Measurements from ENCODE around the gene NRG3.

The NRG3 gene

GRCh38 chr10:82742478-82742877 is 867.5 kb downstream of the NRG3 start:
- DNase-seq: no peak

GRCh38 chr10:82742898-82743297 is 867.9 kb downstream of the NRG3 start:
- no peak for DNase-seq

- DNase-seq: no peak
Observed at GRCh38 chr10:82750538-82750937, 875.5 kb downstream of the NRG3 start.

DNA sequence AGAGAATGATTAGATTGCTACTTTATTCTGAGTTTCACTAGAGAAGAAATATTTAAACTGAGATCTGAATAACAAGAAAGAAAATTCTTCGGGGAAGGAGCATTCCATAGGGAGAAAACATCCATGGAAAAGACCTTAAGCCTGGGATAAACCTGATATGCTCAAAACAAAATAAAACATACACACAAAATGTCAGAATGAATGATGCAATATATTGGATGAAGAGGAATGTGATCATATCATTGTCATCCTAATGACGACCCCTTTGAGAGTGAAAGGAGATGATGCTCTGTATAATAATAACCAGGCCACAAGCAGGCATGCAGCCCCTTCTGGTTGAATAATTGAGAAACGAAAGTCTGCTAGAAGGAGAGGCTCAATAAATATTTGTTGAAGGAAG is 882.4 kb downstream of the NRG3 start:
- no peak for DNase-seq

DNA sequence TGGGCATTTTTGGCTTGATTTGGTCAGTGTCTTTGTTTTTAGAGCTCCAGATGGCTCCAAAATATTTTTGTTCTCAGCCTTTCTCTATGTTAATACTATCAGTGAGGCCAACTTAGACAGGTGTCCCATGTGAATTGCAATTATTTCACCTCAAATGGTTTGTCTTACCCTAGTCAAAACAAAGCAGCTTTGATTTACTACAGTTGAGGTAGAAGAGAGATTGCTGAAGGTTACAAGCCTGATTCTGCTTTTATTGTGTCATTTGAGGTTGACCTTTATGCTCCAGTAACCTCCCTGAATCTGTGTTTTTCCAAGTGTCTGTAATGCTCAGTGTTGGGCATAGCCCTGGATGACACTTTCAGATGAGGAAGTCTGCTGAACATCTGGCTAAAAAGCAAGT is 882.9 kb downstream of the NRG3 start:
- DNase-seq: no peak

DNA sequence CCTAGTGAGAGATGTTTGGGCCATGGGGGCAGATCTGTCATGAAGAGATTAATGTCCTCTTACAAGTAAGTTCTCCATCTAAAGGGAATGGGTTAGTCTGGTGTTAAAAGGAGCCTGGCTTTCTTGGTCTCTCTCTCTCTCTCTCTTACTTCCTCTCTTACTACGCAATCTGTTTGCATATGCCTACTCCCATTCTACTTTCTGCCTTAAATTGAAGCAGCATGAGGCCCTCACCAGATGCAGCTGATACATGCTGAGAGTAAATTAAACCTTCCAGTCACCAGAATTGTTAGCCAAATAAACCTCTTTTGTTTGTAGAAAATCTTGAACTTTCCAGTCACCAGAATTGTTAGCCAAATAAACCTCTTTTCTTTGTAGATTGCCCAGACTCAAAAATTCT is 884.1 kb downstream of the NRG3 start:
- DNase-seq: no peak

DNA sequence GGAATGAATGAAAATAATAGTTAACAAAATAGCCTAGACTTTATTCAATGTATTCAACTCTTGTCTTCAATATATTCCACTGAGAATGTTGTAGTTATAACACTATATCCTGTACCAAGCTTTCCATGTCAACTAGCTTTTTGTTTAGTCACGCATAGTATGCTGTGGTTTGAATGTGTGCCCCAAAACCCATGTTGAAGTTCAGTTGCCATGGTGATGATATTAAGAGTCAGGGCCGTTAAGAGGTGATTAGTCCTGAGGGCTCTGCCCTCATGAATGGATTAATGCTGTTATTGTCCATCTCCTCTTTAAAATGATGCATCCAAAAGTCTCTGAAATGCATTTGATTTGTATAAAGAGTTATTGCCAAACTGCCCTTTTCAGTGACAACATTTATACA is 887.6 kb downstream of the NRG3 start:
- DNase-seq: no peak

DNA sequence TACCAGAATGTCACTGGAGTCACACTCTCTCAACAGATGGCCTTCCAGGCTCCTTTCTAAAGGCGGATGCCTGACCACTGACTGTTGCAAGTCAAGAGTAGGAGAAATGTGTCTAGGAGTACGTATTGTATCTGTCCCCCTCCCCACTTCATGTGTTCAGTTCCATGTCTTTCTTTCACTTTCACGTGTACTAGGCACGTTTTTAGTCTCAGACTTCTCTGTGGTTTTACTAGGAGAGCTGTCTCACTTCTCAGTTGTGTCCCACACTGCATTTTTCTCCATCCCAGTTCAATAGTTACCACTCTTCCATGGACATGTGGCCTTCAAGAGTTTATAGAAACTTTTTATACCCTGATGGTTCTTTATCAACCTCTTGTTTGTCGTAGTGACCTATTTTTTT is 893.0 kb downstream of the NRG3 start:
- no peak for DNase-seq

DNA sequence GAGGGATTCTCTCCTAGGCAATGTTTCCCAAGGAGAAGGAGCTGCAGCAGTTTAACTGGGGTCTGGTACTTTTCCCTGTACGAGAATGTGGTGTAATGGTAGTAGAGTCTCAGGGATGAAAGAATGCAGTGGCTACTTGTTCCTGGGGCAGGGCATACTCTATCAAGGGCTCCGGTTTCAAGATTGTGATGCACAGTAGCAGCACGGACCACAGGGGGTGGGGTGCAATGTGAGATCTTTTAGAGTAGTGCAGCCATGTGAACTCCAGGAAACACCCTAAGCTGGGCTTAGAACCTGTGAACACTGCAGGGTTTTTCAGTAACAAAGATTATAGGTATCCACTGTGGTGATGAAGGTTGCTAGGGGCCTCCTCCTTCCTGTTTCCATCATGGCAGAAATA is 903.9 kb downstream of the NRG3 start:
- DNase-seq: no peak

DNA sequence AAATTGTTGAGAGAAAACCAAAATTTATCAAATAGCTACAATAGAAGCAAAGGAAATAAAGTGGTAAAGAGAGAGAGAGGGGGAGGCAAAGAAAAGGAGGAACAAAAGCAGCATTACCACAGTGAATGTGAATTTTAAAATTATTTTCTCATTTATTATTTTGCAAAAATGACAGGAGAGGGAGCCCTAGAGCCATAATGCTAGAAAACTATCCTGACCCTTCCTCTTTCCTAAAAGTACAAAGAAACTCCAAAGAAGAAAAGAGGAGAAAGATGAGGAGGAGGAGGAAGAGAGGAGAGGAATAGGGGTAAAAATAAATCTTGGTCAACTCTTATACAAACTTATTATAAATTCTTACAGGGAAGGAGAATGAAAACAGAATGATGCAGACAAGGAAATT is 921.5 kb downstream of the NRG3 start:
- DNase-seq: no peak

GRCh38 chr10:82801289-82801688 is 926.3 kb downstream of the NRG3 start:
- DNase-seq: no peak

DNA sequence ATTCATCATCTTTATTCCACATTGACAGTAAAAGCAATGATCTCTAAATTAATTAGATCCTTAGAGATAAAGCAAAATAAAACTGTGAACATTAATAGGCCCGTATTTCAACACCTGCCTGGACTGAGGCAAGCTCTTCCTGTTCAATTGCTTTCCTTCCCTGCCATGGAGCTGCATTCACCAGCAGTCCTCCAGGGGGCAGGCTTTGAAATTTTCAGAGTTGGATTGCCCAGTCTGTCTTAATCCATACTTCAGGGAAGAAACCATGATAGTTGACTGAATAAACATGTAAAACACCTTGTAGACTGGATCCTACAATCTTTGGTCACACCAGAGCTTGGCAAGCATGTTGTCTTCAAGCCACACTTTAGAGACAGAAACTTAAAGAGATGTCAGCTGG is 936.6 kb downstream of the NRG3 start:
- DNase-seq: no peak

DNA sequence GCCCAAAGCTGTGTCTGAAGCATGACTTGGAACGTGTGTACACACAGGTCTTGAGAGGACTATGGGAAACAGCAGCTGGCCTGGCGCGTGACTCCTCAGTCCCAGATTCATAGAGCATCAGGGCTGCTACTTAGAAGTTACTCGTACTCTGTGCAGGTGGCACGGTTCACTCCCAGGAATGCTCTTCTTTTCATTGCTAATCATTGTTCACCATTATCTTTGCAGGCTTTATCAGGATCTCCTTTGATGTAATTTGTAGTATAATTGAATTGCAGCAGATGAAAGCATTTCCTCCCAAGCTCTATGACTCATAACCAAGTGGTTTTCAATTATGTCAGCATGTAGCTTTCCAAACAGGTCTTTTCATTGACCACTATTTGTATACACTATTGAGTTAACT is 938.9 kb downstream of the NRG3 start:
- DNase-seq: no peak

- no peak for DNase-seq
Observed at GRCh38 chr10:82814635-82815034, 939.6 kb downstream of the NRG3 start.

DNA sequence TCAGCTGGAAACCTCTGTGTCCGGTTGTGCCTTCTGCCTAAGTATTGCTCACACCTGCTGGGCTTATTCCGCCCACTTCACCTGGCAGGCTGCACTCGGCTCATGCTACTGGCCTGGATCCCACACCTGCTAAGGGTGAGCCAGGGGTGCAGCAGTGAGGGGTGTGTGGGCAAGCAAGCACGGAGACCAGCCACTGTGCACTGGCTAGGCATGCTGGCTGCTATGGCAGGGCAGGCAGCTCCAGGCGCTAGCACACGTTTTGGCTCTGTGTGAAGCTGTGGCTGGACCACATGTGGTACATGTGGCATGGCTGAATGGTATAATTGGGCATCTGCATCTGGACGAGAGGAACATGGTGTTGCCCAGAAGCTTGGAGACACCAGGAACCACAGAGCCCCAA is 940.7 kb downstream of the NRG3 start:
- DNase-seq: no peak

- no peak for DNase-seq
Observed at GRCh38 chr10:82817676-82818422, 942.9 kb downstream of the NRG3 start.

DNA sequence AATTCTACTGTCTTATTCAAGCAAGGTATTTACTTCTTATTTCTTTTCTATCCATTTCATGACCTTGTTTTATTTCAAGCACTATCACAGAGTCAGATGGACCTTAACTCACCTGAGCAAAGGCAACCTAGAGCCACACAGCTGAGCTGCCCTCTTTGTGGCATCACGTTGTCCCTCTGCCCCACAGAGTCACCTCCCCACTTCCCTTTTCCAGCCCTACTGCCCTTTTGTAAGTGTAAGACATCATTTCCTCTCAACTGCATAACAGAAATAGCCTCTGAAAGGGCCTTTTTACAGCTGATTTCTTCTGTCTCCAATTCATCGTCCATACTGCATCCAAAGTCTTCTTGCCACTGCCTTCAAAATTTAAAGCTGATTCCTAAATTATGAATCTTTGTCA is 946.0 kb downstream of the NRG3 start:
- no peak for DNase-seq

GRCh38 chr10:82826132-82826531 is 951.1 kb downstream of the NRG3 start:
- no peak for DNase-seq

DNA sequence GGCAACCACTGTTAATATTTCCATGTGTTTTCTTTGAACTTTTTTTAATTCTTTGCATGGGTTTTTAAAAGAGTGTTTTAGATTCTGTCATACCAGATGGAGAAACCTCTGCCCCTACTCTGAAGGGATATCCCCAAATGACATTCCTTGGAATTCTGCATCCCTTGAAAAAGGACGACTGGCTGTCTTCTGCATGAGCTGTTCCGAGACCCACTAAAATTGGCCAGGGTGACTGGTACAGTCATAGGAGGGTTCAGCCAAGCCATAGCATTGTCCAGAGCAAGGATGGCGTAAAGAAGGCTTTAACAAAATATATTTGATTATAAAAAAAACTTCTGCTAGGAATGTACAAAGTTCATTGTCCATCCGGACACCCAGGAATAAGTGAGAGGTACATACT is 952.9 kb downstream of the NRG3 start:
- DNase-seq: no peak

DNA sequence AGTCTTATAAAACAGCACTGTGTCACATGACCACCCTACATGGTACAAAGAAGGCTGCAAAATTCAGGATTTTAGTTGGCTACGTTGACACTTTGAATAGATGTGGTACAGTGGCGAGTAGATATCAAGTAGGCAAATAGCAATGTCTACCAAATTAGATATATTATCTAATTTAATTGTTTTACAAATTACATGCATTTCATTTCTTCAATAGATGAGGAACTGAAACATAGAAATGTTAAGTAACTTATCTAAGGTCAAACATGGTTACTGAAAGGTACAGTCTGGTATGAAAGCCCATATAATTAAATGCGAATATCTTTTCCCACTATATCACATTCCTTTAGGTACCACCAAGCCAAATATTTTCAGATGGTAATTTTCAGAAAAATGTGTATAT is 972.2 kb downstream of the NRG3 start:
- DNase-seq: no peak

GRCh38 chr10:82850191-82850590 is 975.2 kb downstream of the NRG3 start:
- no peak for DNase-seq

DNA sequence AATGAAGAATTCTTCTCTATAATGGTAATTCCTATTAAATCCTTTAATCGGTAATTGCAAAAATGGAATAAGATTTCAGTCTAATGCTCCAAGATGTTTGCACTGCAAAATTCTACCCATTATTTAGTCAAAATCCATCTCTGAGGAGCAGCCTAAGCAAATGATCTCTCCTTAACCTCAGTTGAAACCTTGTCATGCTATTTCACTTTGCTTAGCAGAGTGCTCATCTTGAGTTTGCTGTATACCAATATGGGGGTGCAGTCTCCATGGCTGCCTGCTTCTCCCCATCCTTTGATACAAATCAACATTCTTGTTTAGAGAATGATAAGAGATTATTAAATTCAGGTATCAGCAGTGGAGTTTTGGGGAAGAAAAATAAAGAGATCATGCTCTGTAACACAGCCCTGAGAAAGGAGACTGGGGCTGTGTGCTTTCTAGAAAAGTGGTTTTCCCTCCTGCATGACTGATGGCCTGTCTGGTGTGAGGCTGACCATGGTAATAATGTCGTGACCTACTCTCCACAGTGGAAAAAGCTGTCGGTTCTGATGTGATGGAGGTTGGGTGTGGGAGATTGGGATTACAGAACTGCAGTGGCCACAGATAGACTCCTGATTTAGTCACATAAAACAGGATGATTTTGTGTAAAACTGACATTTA is 982.1 kb downstream of the NRG3 start:
- DNase-seq: no peak

GRCh38 chr10:82861889-82862288 is 986.9 kb downstream of the NRG3 start:
- no peak for DNase-seq

- no peak for DNase-seq
Observed at GRCh38 chr10:82865366-82865765, 990.4 kb downstream of the NRG3 start.

GRCh38 chr10:82866424-82867020 is 991.5 kb downstream of the NRG3 start:
- no peak for DNase-seq

Data from CD4-positive, alpha-beta T cell treated with Interleukin-17A for 4 hours (primary cell).